DOHH2 (cell line): ENCODE results near the gene GNG4.

Source experiments
- H3F3A ChIP-seq: fragments of 200-600 bp; sonication (generic), shearing (Covaris generic); 2 replicates; pipeline ENCODE4 v1.6.0; 2016; ENCODE audit warnings: antibody characterized with exemption, mild to moderate bottlenecking; ENCODE audit not compliant: control insufficient read depth, insufficient read depth
- H3K27ac ChIP-seq: fragments of 200-600 bp; sonication (generic); 2 replicates; pipeline ENCODE4 v1.5.1; 2014; ENCODE audit warnings: low read depth, mild to moderate bottlenecking, low read length, moderate library complexity
- H3K27me3 ChIP-seq: fragments of 200-600 bp; sonication (generic); 2 replicates; pipeline ENCODE4 v1.6.1; 2014; ENCODE audit warnings: mild to moderate bottlenecking, low read length, mixed read lengths; ENCODE audit not compliant: control insufficient read depth
- H3K36me3 ChIP-seq: fragments of 200-600 bp; sonication (generic); 2 replicates; pipeline ENCODE4 v1.6.1; 2014; ENCODE audit warnings: mild to moderate bottlenecking, low read length, moderate library complexity, mixed read lengths; ENCODE audit not compliant: control insufficient read depth
- H3K4me1 ChIP-seq: fragments of 200-600 bp; sonication (generic); 2 replicates; pipeline ENCODE4 v1.6.1; 2014; ENCODE audit warnings: mild to moderate bottlenecking, low read length, mixed read lengths; ENCODE audit not compliant: control insufficient read depth
- H3K4me2 ChIP-seq: fragments of 200-600 bp; sonication (generic); 2 replicates; pipeline ENCODE4 v1.6.0; 2014; ENCODE audit warnings: mild to moderate bottlenecking, low read length, moderate library complexity
- H3K4me3 ChIP-seq: fragments of 200-600 bp; sonication (generic); 2 replicates; pipeline ENCODE4 v1.5.1; 2014; ENCODE audit warnings: mild to moderate bottlenecking, low read length, mixed read lengths
- H3K79me2 ChIP-seq: fragments of 200-600 bp; sonication (generic); 2 replicates; pipeline ENCODE4 v1.6.1; 2014; ENCODE audit warnings: mild to moderate bottlenecking, low read length, mixed read lengths; ENCODE audit not compliant: control insufficient read depth
- H3K9me2 ChIP-seq: fragments of 200-600 bp; sonication (generic); replicated peaks from 2 replicates; pipeline ENCODE4 v1.6.1; 2014; ENCODE audit warnings: mild to moderate bottlenecking, low read length, mixed read lengths; ENCODE audit not compliant: control insufficient read depth
- H3K9me3 ChIP-seq: fragments of 200-600 bp; sonication (generic); 2 replicates; pipeline ENCODE4 v1.6.1; 2014; ENCODE audit warnings: antibody characterized with exemption, low read length, mixed read lengths; ENCODE audit not compliant: control insufficient read depth, insufficient read depth
- H4K20me1 ChIP-seq: fragments of 200-600 bp; sonication (generic); 2 replicates; pipeline ENCODE4 v1.6.0; 2014; ENCODE audit warnings: low read depth, mild to moderate bottlenecking, antibody characterized with exemption, low read length, moderate library complexity; ENCODE audit not compliant: control insufficient read depth, insufficient read depth
- CTCF ChIP-seq: fragments of 200-600 bp; sonication (generic); IDR thresholded peaks from one replicate; pipeline ENCODE4 v1.5.1; 2014; ENCODE audit warnings: antibody characterized with exemption, mild to moderate bottlenecking, low read depth, low read length; ENCODE audit not compliant: poor library complexity, severe bottlenecking
- EZH2phosphoT487 ChIP-seq: fragments of 200-600 bp; sonication (generic); IDR thresholded peaks from 2 replicates; pipeline ENCODE4 v1.6.1; 2017; ENCODE audit warnings: borderline replicate concordance, mild to moderate bottlenecking, antibody characterized with exemption, low read length, moderate library complexity, mixed read lengths

The GNG4 gene

DNA sequence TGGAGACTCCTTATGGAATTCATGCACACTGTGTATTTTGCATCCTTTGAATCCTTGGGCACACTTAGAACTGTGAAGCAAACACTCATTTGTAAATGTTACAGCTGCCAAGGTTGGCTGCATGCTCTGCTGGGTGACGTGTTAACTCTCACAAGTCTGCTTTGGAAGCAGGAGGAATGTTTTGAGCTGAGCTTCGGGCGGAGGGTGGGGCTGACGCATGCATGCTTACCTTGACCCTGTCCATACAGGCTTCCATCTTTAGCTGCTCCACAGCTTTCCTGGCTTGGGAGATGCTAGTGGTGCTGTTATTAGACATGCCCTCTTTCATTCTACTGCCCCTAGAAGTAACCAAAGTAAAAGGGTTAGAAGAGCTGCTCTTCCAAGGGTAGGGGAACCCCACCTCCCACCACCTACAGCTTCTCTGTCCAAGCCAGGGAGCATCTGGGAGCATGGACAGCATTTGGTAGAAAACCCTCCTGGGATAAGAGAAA lies 66.0 kb downstream of the GNG4 start:
- Histone ChIP-seq H3K9me2 (no peaks in the 10 kb centered on the region), H3K4me2 (no peak overlapping the region), H3F3A (no peaks in the 10 kb centered on the region), H4K20me1 (no peaks in the 10 kb centered on the region), H3K36me3 (no peaks in the 10 kb centered on the region), H3K79me2 (no peaks in the 10 kb centered on the region), H3K4me3 (no peak overlapping the region), H3K9me3 (peaks cover 3% of the 10 kb centered on the region; the same call in 1 of the 2 replicates), H3K27me3 (peaks cover 4% of the 10 kb centered on the region; the same call in 1 of the 2 replicates), H3K4me1 (no peaks in the 10 kb centered on the region), H3K27ac (no peak overlapping the region)
- no peak for TF ChIP-seq EZH2phosphoT487
- TF ChIP-seq CTCF: peak; percentile 40

DNA sequence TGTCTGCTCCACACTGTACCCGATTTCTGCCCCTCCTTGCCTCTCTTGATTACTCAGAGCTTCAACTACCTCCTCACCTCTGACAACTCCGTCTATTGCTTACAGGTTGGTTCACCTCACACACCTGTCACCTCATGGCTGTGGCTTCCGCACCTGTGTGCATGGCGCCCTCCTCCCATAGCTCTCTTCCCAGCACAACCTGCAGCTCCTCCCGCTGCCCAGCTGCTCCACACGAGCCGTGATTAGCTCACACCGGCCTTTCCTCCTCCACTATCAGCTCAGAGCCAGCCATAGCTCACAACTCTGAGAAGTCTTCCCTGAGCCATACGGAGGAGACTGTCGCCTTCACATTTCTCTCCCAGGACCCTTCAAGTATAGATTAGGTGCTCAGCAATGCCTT lies 67.5 kb downstream of the GNG4 start:
- Histone ChIP-seq H4K20me1 (no peaks in the 10 kb centered on the region), H3K36me3 (no peaks in the 10 kb centered on the region), H3K4me1 (no peaks in the 10 kb centered on the region), H3K9me2 (no peaks in the 10 kb centered on the region), H3F3A (no peaks in the 10 kb centered on the region), H3K27ac (no peak overlapping the region), H3K27me3 (peaks cover 4% of the 10 kb centered on the region; the same call in 1 of the 2 replicates), H3K9me3 (no peaks in the 10 kb centered on the region), H3K4me2 (no peak overlapping the region), H3K4me3 (no peak overlapping the region), H3K79me2 (no peaks in the 10 kb centered on the region)
- TF ChIP-seq CTCF (no peak), EZH2phosphoT487 (no peak)

DNA sequence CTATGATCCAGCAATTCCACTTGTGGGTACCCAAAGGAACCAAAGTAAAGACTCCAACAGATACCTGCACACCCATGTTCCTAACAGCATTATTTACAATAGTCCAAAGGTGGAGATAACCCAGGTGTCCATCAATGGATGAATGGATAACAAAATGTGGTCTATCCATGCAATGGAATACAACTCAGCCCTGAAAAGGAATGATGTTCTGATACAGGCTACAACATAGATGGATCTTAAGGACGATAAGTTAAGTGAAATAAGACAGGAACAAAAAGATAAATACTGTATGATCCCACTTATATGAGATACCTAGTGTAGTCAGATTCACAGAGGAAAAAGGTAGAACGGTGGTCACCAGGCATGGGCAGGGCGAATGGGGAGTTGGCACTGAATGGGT lies 69.7 kb downstream of the GNG4 start:
- Histone ChIP-seq H4K20me1 (no peaks in the 10 kb centered on the region), H3K27ac (no peak overlapping the region), H3K79me2 (no peaks in the 10 kb centered on the region), H3F3A (no peaks in the 10 kb centered on the region), H3K4me2 (no peak overlapping the region), H3K4me1 (no peaks in the 10 kb centered on the region), H3K9me2 (no peaks in the 10 kb centered on the region), H3K27me3 (no peaks in the 10 kb centered on the region), H3K9me3 (no peaks in the 10 kb centered on the region), H3K36me3 (no peaks in the 10 kb centered on the region), H3K4me3 (no peak overlapping the region)
- no peak for TF ChIP-seq CTCF
- TF ChIP-seq EZH2phosphoT487: no peak
